GM21528 (cell line): ENCODE data around the gene KLRB1.
"Not testable (repeated sequence)": the region's sequence is repeated elsewhere in the genome, so short reads cannot be mapped to it uniquely, and the experiment has no call there.

Experiments
- ATAC-seq: cut with Tn5 transposase; IDR thresholded peaks from one replicate; pipeline ENCODE4 v1.9.1; 2021; ENCODE audit warnings: mild to moderate bottlenecking, moderate library complexity; ENCODE audit not compliant: unreplicated experiment, low FRiP score

The KLRB1 gene

DNA sequence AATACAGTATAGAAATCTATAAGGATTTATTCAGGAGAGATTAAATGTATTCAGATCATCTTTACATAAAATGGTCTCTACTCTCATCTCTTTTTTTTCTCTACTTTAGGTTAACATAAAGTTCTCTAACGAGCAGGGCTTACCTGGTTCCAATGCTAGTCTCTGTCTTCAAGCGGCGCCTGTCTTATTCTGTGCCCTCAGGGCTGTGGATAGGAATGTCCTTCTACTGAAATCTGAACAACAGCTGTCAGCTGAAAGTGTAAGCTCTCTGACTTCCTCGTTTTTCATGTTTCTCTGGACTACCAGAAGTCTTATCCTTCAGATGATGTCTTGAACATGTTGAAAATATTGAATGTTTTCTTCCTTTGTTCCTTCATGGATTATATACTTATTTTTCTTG lies 62.2 kb downstream of the KLRB1 start:
- ATAC-seq, result not testable (repeated sequence)
